SW 1271 (cell line): Measurements from ENCODE around the gene LCNL1.
A peak's percentile ranks its signal among the peaks of the same experiment; 100 is the strongest.

Source experiments
- DNase-seq, 2 experiments: peaks; one replicate each; lab custom pipeline; 2025; lab: John Stamatoyannopoulos, UW

The LCNL1 gene

GRCh38 chr9:136982232-136983051 lies at the start of gene LCNL1:
Gene LCNL1, plus strand, starts transcription at chr9:136982993. Its CDS starts 594 bp downstream, at chr9:136983587.
- DNase-seq = no peak

- DNase-seq = no peak
Measured at GRCh38 chr9:136934277-136934676, 48.5 kb upstream of the LCNL1 start.

GRCh38 chr9:136935651-136936050 lies 47.1 kb upstream of the LCNL1 start:
- no peak for DNase-seq

GRCh38 chr9:136936645-136937170 lies 46.1 kb upstream of the LCNL1 start:
- no peak for DNase-seq

- DNase-seq = no peak
Measured at GRCh38 chr9:136937186-136938001, 45.4 kb upstream of the LCNL1 start.

- no peak for DNase-seq
Measured at GRCh38 chr9:136939431-136939995, 43.3 kb upstream of the LCNL1 start.

GRCh38 chr9:136939996-136940525 lies 42.7 kb upstream of the LCNL1 start:
- DNase-seq = no peak

GRCh38 chr9:136940526-136941230 lies 42.1 kb upstream of the LCNL1 start:
- no peak for DNase-seq

- no peak for DNase-seq
Measured at GRCh38 chr9:136941231-136942111, 41.3 kb upstream of the LCNL1 start.

- no peak for DNase-seq
Measured at GRCh38 chr9:136942112-136942880, 40.5 kb upstream of the LCNL1 start.

- DNase-seq = no peak
Measured at GRCh38 chr9:136942881-136943230, 39.9 kb upstream of the LCNL1 start.

GRCh38 chr9:136943291-136944211 lies 39.2 kb upstream of the LCNL1 start:
- DNase-seq = peak in 1 of 2 experiments; percentile 35

GRCh38 chr9:136944212-136944518 lies 38.6 kb upstream of the LCNL1 start:
- no peak for DNase-seq

GRCh38 chr9:136944519-136945332 lies 38.1 kb upstream of the LCNL1 start, which contains the start of the genes C8G and FBXW5:
Gene C8G, plus strand, starts transcription at chr9:136945243. Its CDS starts 78 bp downstream, at chr9:136945321.
Gene FBXW5, minus strand, starts transcription at chr9:136944738. Its CDS starts 655 bp downstream, at chr9:136944083.
- DNase-seq = peak; percentile 72 to 90

GRCh38 chr9:136945333-136946227 lies 37.2 kb upstream of the LCNL1 start:
- no peak for DNase-seq

GRCh38 chr9:136946228-136947027 lies 36.4 kb upstream of the LCNL1 start:
- no peak for DNase-seq
